H9 (cell line): ENCODE results near the gene ENPP1. TPM values are rescaled to one million over a fixed set of nuclear protein-coding genes. Genes with fewer than 3 reads are reported as not detected.

Experiments used
- DNase-seq: peaks from one replicate; pipeline ENCODE4 v3.0.0-alpha.2; 2017
- H2AFZ ChIP-seq: one replicate; pipeline ENCODE4 v1.6.1; 2013; ENCODE audit warnings: mild to moderate bottlenecking, low read length, control low read depth, moderate library complexity
- H2AK5ac ChIP-seq: 2 replicates; pipeline ENCODE4 v1.6.1; 2013; ENCODE audit warnings: low read length, control low read depth, mixed read lengths; ENCODE audit not compliant: insufficient read length
- H2BK120ac ChIP-seq: one replicate; pipeline ENCODE4 v1.6.1; 2013; ENCODE audit warnings: low read depth, mild to moderate bottlenecking, low read length, control low read depth, inconsistent platforms; ENCODE audit not compliant: poor library complexity, severe bottlenecking
- H2BK12ac ChIP-seq: 2 replicates; pipeline ENCODE4 v1.6.1; 2013; ENCODE audit warnings: low read length, control low read depth, mixed read lengths, low read depth; ENCODE audit not compliant: insufficient read length
- H2BK15ac ChIP-seq: 2 replicates; pipeline ENCODE4 v1.6.1; 2013; ENCODE audit warnings: low read depth, low read length, control low read depth
- H2BK20ac ChIP-seq: one replicate; pipeline ENCODE4 v1.6.1; 2013; ENCODE audit warnings: low read depth, mild to moderate bottlenecking, low read length, control low read depth, inconsistent platforms; ENCODE audit not compliant: poor library complexity, severe bottlenecking
- H2BK5ac ChIP-seq: 2 replicates; pipeline ENCODE4 v1.6.1; 2013; ENCODE audit warnings: low read length, control low read depth, mixed read lengths; ENCODE audit not compliant: insufficient read length
- H3K14ac ChIP-seq: 2 replicates; pipeline ENCODE4 v1.6.1; 2013; ENCODE audit warnings: low read length, control low read depth; ENCODE audit not compliant: insufficient read depth
- H3K18ac ChIP-seq: 2 replicates; pipeline ENCODE4 v1.6.1; 2013; ENCODE audit warnings: low read depth, mild to moderate bottlenecking, mixed read lengths, low read length, control low read depth; ENCODE audit not compliant: insufficient read length
- H3K23ac ChIP-seq: 2 replicates; pipeline ENCODE4 v1.6.1; 2013; ENCODE audit warnings: low read length, control low read depth, mixed read lengths, low read depth; ENCODE audit not compliant: insufficient read length
- H3K23me2 ChIP-seq: 2 replicates; pipeline ENCODE4 v1.6.1; 2013; ENCODE audit warnings: low read depth, mild to moderate bottlenecking, mixed read lengths, low read length, control low read depth; ENCODE audit not compliant: insufficient read length, poor library complexity, severe bottlenecking
- H3K27ac ChIP-seq: 2 replicates; pipeline ENCODE4 v1.5.1; 2013; ENCODE audit warnings: low read length, control low read depth, mixed read lengths, low read depth; ENCODE audit not compliant: insufficient read length
- H3K27me3 ChIP-seq: 2 replicates; pipeline ENCODE4 v1.6.1; 2013; ENCODE audit warnings: low read length, control low read depth, inconsistent platforms; ENCODE audit not compliant: insufficient read depth
- H3K4ac ChIP-seq: 2 replicates; pipeline ENCODE4 v1.6.1; 2013; ENCODE audit warnings: low read depth, mild to moderate bottlenecking, control low read depth, inconsistent platforms, low read length, moderate library complexity
- H3K4me1 ChIP-seq: 2 replicates; pipeline ENCODE4 v1.6.1; 2013; ENCODE audit warnings: low read length, control low read depth, inconsistent platforms; ENCODE audit not compliant: insufficient read depth
- H3K4me2 ChIP-seq: 2 replicates; pipeline ENCODE4 v1.6.1; 2013; ENCODE audit warnings: low read length, control low read depth, mixed read lengths; ENCODE audit not compliant: insufficient read length, insufficient read depth
- H3K56ac ChIP-seq: 2 replicates; pipeline ENCODE4 v1.6.1; 2013; ENCODE audit warnings: low read depth, mild to moderate bottlenecking, mixed read lengths, low read length, control low read depth; ENCODE audit not compliant: insufficient read length
- H3K79me1 ChIP-seq: 2 replicates; pipeline ENCODE4 v1.6.1; 2013; ENCODE audit warnings: low read depth, mild to moderate bottlenecking, moderate library complexity, low read length, control low read depth, inconsistent platforms; ENCODE audit not compliant: insufficient read depth, poor library complexity, severe bottlenecking
- H3K79me2 ChIP-seq: 2 replicates; pipeline ENCODE4 v1.6.1; 2013; ENCODE audit warnings: low read length, control low read depth, inconsistent platforms; ENCODE audit not compliant: insufficient read depth
- H3K9ac ChIP-seq: 2 replicates; pipeline ENCODE4 v1.6.1; 2013; ENCODE audit warnings: low read length, control low read depth, mixed read lengths; ENCODE audit not compliant: insufficient read length; ENCODE audit errors: extremely low read depth
- H3K9me3 ChIP-seq: one replicate; pipeline ENCODE4 v1.6.1; 2013; ENCODE audit warnings: low read depth, low read length, inconsistent platforms; ENCODE audit not compliant: control insufficient read depth
- H3T11ph ChIP-seq: one replicate; pipeline ENCODE4 v1.6.1; 2013; ENCODE audit warnings: mild to moderate bottlenecking, low read length, control low read depth, inconsistent platforms
- H4K20me1 ChIP-seq: one replicate; pipeline ENCODE4 v1.6.1; 2013; ENCODE audit not compliant: control insufficient read depth, insufficient read length, insufficient read depth
- H4K5ac ChIP-seq: 2 replicates; pipeline ENCODE4 v1.6.1; 2013; ENCODE audit warnings: low read depth, mild to moderate bottlenecking, mixed read lengths, low read length, control low read depth; ENCODE audit not compliant: insufficient read length
- H4K8ac ChIP-seq: replicated peaks from 2 replicates; pipeline ENCODE4 v1.6.1; 2013; ENCODE audit warnings: low read length, control low read depth, mixed read lengths, low read depth; ENCODE audit not compliant: insufficient read length
- H4K91ac ChIP-seq: 2 replicates; pipeline ENCODE4 v1.6.1; 2013; ENCODE audit warnings: low read depth, mild to moderate bottlenecking, moderate library complexity, mixed read lengths, low read length, control low read depth; ENCODE audit not compliant: insufficient read length
- H3K27ac Mint-ChIP-seq, 3 experiments: 2 replicates in 2 of 3; 3 replicates in 1 of 3; pipeline ENCODE4 v1.8.0; 2020 to 2021; ENCODE audit warnings: mixed read lengths in 3 of 3, mild to moderate bottlenecking in 1 of 3, moderate library complexity in 1 of 3
- H3K27me3 Mint-ChIP-seq: 2 replicates; pipeline ENCODE4 v1.8.0; 2021; ENCODE audit warnings: low read depth, mild to moderate bottlenecking, moderate library complexity, mixed read lengths
- H3K36me3 Mint-ChIP-seq, 3 experiments: 2 replicates in 2 of 3; 3 replicates in 1 of 3; pipeline ENCODE4 v1.8.0; 2020 to 2021; ENCODE audit warnings: low read depth in 3 of 3, mixed read lengths in 3 of 3; ENCODE audit not compliant: insufficient read depth in 1 of 3
- H3K4me1 Mint-ChIP-seq, 2 experiments: 2 replicates each; pipeline ENCODE4 v1.8.0; 2020; ENCODE audit warnings: mixed read lengths in 2 of 2
- H3K4me3 Mint-ChIP-seq, 2 experiments: 2 replicates in 1 of 2; 3 replicates in 1 of 2; pipeline ENCODE4 v1.8.0; 2020 to 2021; ENCODE audit warnings: mild to moderate bottlenecking in 2 of 2, mixed read lengths in 2 of 2, moderate library complexity in 1 of 2
- H3K9me3 Mint-ChIP-seq, 2 experiments: 2 replicates in 1 of 2; 3 replicates in 1 of 2; pipeline ENCODE4 v1.8.0; 2020; ENCODE audit warnings: mild to moderate bottlenecking in 2 of 2, mixed read lengths in 2 of 2, moderate library complexity in 1 of 2
- WGBS: extraction: QIAGEN DNeasy Blood & Tissue Kit; methylation state at CpG from one replicate; pipeline ENCODE4 v1.1.7; 2013; ENCODE audit warnings: missing lambda C conversion rate, low lambda C conversion rate, mixed read lengths; ENCODE audit not compliant: insufficient read length; ENCODE audit errors: extremely low coverage; 5-methylcytosine and 5-hydroxymethylcytosine counted together
- total RNA-seq: library from RNA; stranded (reverse); gene quantifications from 2 replicates; pipeline ENCODE4 v1.2.1, GENCODE V29; 2021
- TF ChIP-seq, protein P1 (sequence below): fragments of 200-600 bp; sonication (generic); conservative IDR thresholded peaks from 3 replicates; pipeline ENCODE4 v1.8.0; 2021; ENCODE audit warnings: antibody characterized with exemption, mild to moderate bottlenecking

The ENPP1 gene
- total RNA-seq, 1 experiment from 2014 or later: 22.5 TPM

DNA sequence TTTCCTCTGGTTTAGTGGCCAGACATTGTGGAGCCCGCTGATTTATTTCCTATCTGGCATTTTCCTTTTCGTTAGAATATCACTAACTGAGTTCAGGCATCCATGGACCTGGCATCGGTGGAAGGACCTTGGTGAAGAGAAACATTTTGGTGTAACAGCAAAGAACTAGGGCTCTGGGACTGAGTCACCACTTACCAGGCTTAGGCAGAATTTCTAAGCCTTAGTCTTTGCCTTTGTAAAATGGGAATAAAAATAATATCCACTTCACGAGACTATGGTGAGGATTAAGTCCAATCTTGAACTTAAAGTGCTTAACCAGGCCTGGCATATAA lies 42.0 kb upstream of the ENPP1 start:
- Histone ChIP-seq H2AFZ (no peak overlapping the region), H4K5ac (no peak overlapping the region), H3K23me2 (no peaks in the 10 kb centered on the region), H3K79me2 (no peaks in the 10 kb centered on the region), H3K4ac (no peak overlapping the region), H3K27ac (no peak overlapping the region), H3K18ac (no peak overlapping the region), H3K27me3 (no peaks in the 10 kb centered on the region), H2BK20ac (no peak overlapping the region), H2AK5ac (no peak overlapping the region), H3K9ac (no peak overlapping the region), H3K14ac (no peak overlapping the region), H2BK5ac (no peak overlapping the region), H2BK12ac (no peak overlapping the region), H3K23ac (no peak overlapping the region), H4K8ac (no peak overlapping the region), H2BK15ac (no peak overlapping the region), H4K91ac (no peak overlapping the region), H2BK120ac (no peak overlapping the region), H4K20me1 (no peaks in the 10 kb centered on the region), H3K4me1 (no peaks in the 10 kb centered on the region), H3K56ac (no peak overlapping the region), H3K79me1 (no peaks in the 10 kb centered on the region), H3K4me2 (no peak overlapping the region), H3T11ph (no peak overlapping the region), H3K9me3 (no peaks in the 10 kb centered on the region)
- Mint-ChIP-seq H3K27ac (no peak overlapping the region), H3K27me3 (peaks cover 18% of the 10 kb centered on the region), H3K36me3 (no peaks in the 10 kb centered on the region), H3K9me3 (no peaks in the 10 kb centered on the region), H3K4me3 (no peak overlapping the region), H3K4me1 (no peaks in the 10 kb centered on the region)
- no peak for DNase-seq
- TF ChIP-seq, protein P1, sequence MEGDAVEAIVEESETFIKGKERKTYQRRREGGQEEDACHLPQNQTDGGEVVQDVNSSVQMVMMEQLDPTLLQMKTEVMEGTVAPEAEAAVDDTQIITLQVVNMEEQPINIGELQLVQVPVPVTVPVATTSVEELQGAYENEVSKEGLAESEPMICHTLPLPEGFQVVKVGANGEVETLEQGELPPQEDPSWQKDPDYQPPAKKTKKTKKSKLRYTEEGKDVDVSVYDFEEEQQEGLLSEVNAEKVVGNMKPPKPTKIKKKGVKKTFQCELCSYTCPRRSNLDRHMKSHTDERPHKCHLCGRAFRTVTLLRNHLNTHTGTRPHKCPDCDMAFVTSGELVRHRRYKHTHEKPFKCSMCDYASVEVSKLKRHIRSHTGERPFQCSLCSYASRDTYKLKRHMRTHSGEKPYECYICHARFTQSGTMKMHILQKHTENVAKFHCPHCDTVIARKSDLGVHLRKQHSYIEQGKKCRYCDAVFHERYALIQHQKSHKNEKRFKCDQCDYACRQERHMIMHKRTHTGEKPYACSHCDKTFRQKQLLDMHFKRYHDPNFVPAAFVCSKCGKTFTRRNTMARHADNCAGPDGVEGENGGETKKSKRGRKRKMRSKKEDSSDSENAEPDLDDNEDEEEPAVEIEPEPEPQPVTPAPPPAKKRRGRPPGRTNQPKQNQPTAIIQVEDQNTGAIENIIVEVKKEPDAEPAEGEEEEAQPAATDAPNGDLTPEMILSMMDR: no peak
- no CpG with 5 or more reads among the region's 4 CpGs for WGBS
